GM12878 (cell line): Measurements from ENCODE around the gene KRTAP13-1. TPM values are rescaled to one million over a fixed set of nuclear protein-coding genes. Genes with fewer than 3 reads are reported as not detected.

Experiments
- ATAC-seq: fragments of 200-7000 bp; cut with Tn5 transposase; 3 replicates; pipeline ENCODE4 v1.9.1; 2020; ENCODE audit warnings: mild to moderate bottlenecking, moderate library complexity
- BruUV-seq: library from RNA; stranded (reverse); fragments of 400-500 nt; replicated peaks from 2 replicates; lab custom pipeline; 2021; lab: Mats Ljungman, UMichigan
- CTCF ChIA-PET: fragments of 300-600 bp; sonication (Branson Sonifier 250); formaldehyde crosslinking; extraction: SDS; loops from one replicate; lab custom pipeline; 2021; ENCODE audit warnings: inconsistent platforms; lab: Yijun Ruan, JAX
- POLR2A ChIA-PET: fragments of 350-600 bp; formaldehyde crosslinking; extraction: SDS; loops from one replicate; lab custom pipeline; 2021; ENCODE audit warnings: inconsistent platforms; lab: Charles Lee
- RAD21 ChIA-PET: fragments of 300-600 bp; sonication (Branson Sonifier 250); formaldehyde crosslinking; loops from one replicate; lab custom pipeline; 2023; ENCODE audit warnings: antibody characterized with exemption; ENCODE audit not compliant: unreplicated experiment; lab: Charles Lee
- SMC1A ChIA-PET: fragments of 300-600 bp; sonication (Branson Sonifier 250); formaldehyde crosslinking; loops from one replicate; lab custom pipeline; 2023; ENCODE audit not compliant: unreplicated experiment, uncharacterized antibody; lab: Charles Lee
- DNase-seq: peaks from one replicate; pipeline ENCODE4 v3.0.0-alpha.2; 2011; ENCODE audit warnings: low read depth, low spot score
- FAIRE-seq: peaks from 3 replicates; lab custom pipeline; 2011; peaks lifted over from hg19 to GRCh38; lab: Jason Lieb, UNC
- H2AFZ ChIP-seq: 2 replicates; pipeline ENCODE4 v1.6.0; 2011; ENCODE audit warnings: low read depth, low read length, control low read depth; ENCODE audit not compliant: control insufficient read depth
- H3K27ac ChIP-seq: 2 replicates; pipeline ENCODE4 v1.5.1; 2011; ENCODE audit warnings: control low read depth; ENCODE audit not compliant: control insufficient read depth, insufficient read depth
- H3K27me3 ChIP-seq, 2 experiments: replicated peaks in 1 of 2; 2 replicates each; pipeline versions ENCODE4 v1.6.0 to v1.6.1; 2011; ENCODE audit warnings: low read length in 1 of 2; ENCODE audit not compliant: control insufficient read depth in 2 of 2, insufficient read depth in 2 of 2
- H3K36me3 ChIP-seq, 2 experiments: 2 replicates each; pipeline ENCODE4 v1.5.1; 2011; ENCODE audit warnings: low read length in 1 of 2; ENCODE audit not compliant: control insufficient read depth in 2 of 2, insufficient read depth in 2 of 2
- H3K4me1 ChIP-seq: 2 replicates; pipeline ENCODE4 v1.6.1; 2011; ENCODE audit warnings: mild to moderate bottlenecking, low read length, moderate library complexity, mixed read lengths; ENCODE audit not compliant: control insufficient read depth, insufficient read depth
- H3K4me2 ChIP-seq: 2 replicates; pipeline ENCODE4 v1.6.0; 2011; ENCODE audit warnings: control low read depth; ENCODE audit not compliant: control insufficient read depth, insufficient read depth
- H3K4me3 ChIP-seq: fragments of 200-600 bp; sonication (generic); 2 replicates; pipeline ENCODE4 v1.5.1; 2016
- H3K79me2 ChIP-seq: 2 replicates; pipeline ENCODE4 v1.6.0; 2011; ENCODE audit warnings: low read length; ENCODE audit not compliant: control insufficient read depth, insufficient read depth
- H3K9ac ChIP-seq: 2 replicates; pipeline ENCODE4 v1.8.0; 2011; ENCODE audit warnings: low read length, control low read depth, mixed read lengths; ENCODE audit not compliant: control insufficient read depth, insufficient read depth
- H3K9me3 ChIP-seq: replicated peaks from 3 replicates; pipeline ENCODE4 v1.5.1; 2011; ENCODE audit warnings: mild to moderate bottlenecking, low read length; ENCODE audit not compliant: control insufficient read depth, insufficient read depth
- H4K20me1 ChIP-seq: 2 replicates; pipeline ENCODE4 v1.6.0; 2011; ENCODE audit not compliant: control insufficient read depth, insufficient read depth
- CHD2 ChIP-seq: IDR thresholded peaks from 2 replicates; pipeline ENCODE4 v1.6.1; 2011; ENCODE audit warnings: low read depth, low read length, improper control_type of control experiment, borderline replicate concordance
- GATAD2B ChIP-seq: fragments of 450-650 bp; conservative IDR thresholded peaks from 2 replicates; pipeline ENCODE4 v1.6.1; 2017; ENCODE audit warnings: low read depth, mild to moderate bottlenecking, moderate library complexity
- HDAC6 ChIP-seq: fragments of 200-600 bp; sonication (generic); IDR thresholded peaks from one replicate; pipeline ENCODE4 v1.8.0; 2017; ENCODE audit warnings: antibody characterized with exemption; ENCODE audit not compliant: unreplicated experiment
- JUNB ChIP-seq: IDR thresholded peaks from 2 replicates; pipeline ENCODE4 v1.6.1; 2016; ENCODE audit warnings: antibody characterized with exemption, mild to moderate bottlenecking
- PAX5 ChIP-seq: IDR thresholded peaks from 2 replicates; pipeline ENCODE4 v1.6.1; 2011; ENCODE audit warnings: low read depth, low read length, borderline replicate concordance
- RELA ChIP-seq: fragments of 450-650 bp; IDR thresholded peaks from 2 replicates; pipeline ENCODE4 v1.8.0; 2014; ENCODE audit warnings: borderline replicate concordance; ENCODE audit not compliant: partially characterized antibody
- ZNF207 ChIP-seq: fragments of 450-650 bp; IDR thresholded peaks from 2 replicates; pipeline ENCODE4 v1.6.1; 2014; ENCODE audit warnings: antibody characterized with exemption, mild to moderate bottlenecking, borderline replicate concordance
- WGBS: methylation state at CpG from one replicate; pipeline ENCODE4 v1.1.6; 2016; ENCODE audit warnings: low lambda C conversion rate; ENCODE audit not compliant: insufficient replicate concordance, insufficient coverage; ENCODE audit errors: missing lambda C conversion rate; 5-methylcytosine and 5-hydroxymethylcytosine counted together
- in situ Hi-C: fragments of 300-500 bp; cut with MboI; formaldehyde crosslinking; loops from 9 replicates; pipeline ENCODE4 v1.14.3; 2018; ENCODE audit warnings: mixed read lengths
- intact Hi-C: fragments of 100-400 bp; cut with micrococcal nuclease; formaldehyde crosslinking; loops from one replicate; pipeline ENCODE4 v1.14.2; 2022; ENCODE audit not compliant: unreplicated experiment
- polyA plus RNA-seq, 11 experiments: library from polyadenylated mRNA; depleted of rRNA in 4 of 11; unstranded in 6 of 11; stranded (reverse) in 5 of 11; fragments of >200 nt; fragmentation: Nextera tagmentation in 4 of 11; fragmentation: Illumina TruSeq in 1 of 11; extraction: Ambion mirVana in 4 of 11; extraction: Trizol in 1 of 11; gene quantifications; 1 replicate in 1 of 11; 2 replicates in 10 of 11; pipeline versions ENCODE4 v1.2.1 to v1.2.3, GENCODE V29; 2011 to 2016; ENCODE audit warnings: inconsistent platforms in 2 of 11, missing spikeins in 2 of 11, low read depth in 1 of 11
- total RNA-seq, 4 experiments: library from RNA; depleted of rRNA in 3 of 4; stranded (reverse); fragments of >200 nt in 3 of 4; fragmentation: Illumina TruSeq in 1 of 4; extraction: Trizol in 1 of 4; gene quantifications; 2 replicates each; pipeline versions ENCODE4 v1.2.1 to v1.2.3, GENCODE V29; 2013 to 2021
- TF ChIP-seq, protein P1 (sequence below): fragments of 450-650 bp; formaldehyde crosslinking; IDR thresholded peaks from 2 replicates; pipeline ENCODE4 v1.5.0; 2022; ENCODE audit warnings: mild to moderate bottlenecking, missing genetic modification characterization
- TF ChIP-seq, protein P2 (sequence below): fragments of 450-650 bp; IDR thresholded peaks from 2 replicates; pipeline ENCODE4 v1.6.1; 2016; ENCODE audit warnings: mild to moderate bottlenecking
- TF ChIP-seq, protein P3 (sequence below): IDR thresholded peaks from 2 replicates; pipeline ENCODE4 v1.6.1; 2012; ENCODE audit warnings: mild to moderate bottlenecking, low read depth, low read length

Gene KRTAP13-1
- total and polyA plus RNA-seq, 10 of the 15 experiments (the other 5 are each of a cell fraction or from before 2014, with no cell fraction given): not detected

DNA sequence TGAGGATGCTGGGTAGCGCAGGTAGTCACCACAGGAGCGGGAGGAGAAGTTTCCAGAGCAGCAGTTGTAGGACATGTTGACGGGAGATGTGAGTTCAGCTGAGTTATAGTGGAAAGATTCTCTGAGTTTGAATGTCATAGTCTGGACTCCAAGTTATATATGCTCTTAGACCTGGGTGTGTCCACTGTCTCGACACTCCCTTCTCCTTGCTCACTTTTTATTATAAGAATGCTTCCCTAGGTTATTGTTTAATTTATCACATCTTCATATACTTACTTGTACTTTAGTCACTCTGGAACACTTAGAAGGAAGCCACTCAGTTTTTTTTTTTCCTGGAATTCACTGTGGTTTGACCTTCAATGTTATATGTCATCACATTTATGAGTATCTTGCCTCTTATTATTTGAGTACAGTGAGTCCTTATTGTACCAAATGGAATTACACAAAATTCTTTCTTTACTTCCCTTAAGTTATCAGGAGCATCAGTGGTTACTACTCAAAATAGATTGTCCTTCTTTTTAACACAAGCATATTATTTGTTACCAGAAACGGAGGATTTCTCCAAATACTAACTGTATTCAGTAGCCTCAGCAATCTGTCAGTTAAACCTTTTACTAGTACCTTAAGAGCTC is 23.6 kb upstream of the KRTAP13-1 start, which contains the start of gene KRTAP13-2:
KRTAP13-2 (minus strand) TSS at position 133 of the 632 bp plus-strand sequence; CDS start at position 75, 58 bp downstream.
- no peak within 1 kb of the TSS for H2AFZ ChIP-seq
- in situ Hi-C loops (no loop called here), intact Hi-C loops (no loop called here)
- no peaks in the 10 kb centered on the region for H3K27me3 ChIP-seq
- no peak within 1 kb of the TSS for H3K4me2 ChIP-seq
- no TSS peak for BruUV-seq
- ATAC-seq: no peak
- DNase-seq: no peak
- no peak within 1 kb of the TSS for H3K4me3 ChIP-seq
- H3K79me2 ChIP-seq: no peaks in the 10 kb centered on the region
- H3K4me1 ChIP-seq: no peaks in the 10 kb centered on the region
- POLR2A ChIA-PET: no interaction called here
- no peak within 1 kb of the TSS for H3K27ac ChIP-seq
- TF ChIP-seq ZNF207: no peak
- TF ChIP-seq, protein P1, sequence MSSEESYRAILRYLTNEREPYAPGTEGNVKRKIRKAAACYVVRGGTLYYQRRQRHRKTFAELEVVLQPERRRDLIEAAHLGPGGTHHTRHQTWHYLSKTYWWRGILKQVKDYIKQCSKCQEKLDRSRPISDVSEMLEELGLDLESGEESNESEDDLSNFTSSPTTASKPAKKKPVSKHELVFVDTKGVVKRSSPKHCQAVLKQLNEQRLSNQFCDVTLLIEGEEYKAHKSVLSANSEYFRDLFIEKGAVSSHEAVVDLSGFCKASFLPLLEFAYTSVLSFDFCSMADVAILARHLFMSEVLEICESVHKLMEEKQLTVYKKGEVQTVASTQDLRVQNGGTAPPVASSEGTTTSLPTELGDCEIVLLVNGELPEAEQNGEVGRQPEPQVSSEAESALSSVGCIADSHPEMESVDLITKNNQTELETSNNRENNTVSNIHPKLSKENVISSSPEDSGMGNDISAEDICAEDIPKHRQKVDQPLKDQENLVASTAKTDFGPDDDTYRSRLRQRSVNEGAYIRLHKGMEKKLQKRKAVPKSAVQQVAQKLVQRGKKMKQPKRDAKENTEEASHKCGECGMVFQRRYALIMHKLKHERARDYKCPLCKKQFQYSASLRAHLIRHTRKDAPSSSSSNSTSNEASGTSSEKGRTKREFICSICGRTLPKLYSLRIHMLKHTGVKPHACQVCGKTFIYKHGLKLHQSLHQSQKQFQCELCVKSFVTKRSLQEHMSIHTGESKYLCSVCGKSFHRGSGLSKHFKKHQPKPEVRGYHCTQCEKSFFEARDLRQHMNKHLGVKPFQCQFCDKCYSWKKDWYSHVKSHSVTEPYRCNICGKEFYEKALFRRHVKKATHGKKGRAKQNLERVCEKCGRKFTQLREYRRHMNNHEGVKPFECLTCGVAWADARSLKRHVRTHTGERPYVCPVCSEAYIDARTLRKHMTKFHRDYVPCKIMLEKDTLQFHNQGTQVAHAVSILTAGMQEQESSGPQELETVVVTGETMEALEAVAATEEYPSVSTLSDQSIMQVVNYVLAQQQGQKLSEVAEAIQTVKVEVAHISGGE (CRISPR knock-in tag): no peak
- TF ChIP-seq, protein P2, sequence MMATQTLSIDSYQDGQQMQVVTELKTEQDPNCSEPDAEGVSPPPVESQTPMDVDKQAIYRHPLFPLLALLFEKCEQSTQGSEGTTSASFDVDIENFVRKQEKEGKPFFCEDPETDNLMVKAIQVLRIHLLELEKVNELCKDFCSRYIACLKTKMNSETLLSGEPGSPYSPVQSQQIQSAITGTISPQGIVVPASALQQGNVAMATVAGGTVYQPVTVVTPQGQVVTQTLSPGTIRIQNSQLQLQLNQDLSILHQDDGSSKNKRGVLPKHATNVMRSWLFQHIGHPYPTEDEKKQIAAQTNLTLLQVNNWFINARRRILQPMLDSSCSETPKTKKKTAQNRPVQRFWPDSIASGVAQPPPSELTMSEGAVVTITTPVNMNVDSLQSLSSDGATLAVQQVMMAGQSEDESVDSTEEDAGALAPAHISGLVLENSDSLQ: no peak
- no peak for TF ChIP-seq JUNB
- TF ChIP-seq, protein P3, sequence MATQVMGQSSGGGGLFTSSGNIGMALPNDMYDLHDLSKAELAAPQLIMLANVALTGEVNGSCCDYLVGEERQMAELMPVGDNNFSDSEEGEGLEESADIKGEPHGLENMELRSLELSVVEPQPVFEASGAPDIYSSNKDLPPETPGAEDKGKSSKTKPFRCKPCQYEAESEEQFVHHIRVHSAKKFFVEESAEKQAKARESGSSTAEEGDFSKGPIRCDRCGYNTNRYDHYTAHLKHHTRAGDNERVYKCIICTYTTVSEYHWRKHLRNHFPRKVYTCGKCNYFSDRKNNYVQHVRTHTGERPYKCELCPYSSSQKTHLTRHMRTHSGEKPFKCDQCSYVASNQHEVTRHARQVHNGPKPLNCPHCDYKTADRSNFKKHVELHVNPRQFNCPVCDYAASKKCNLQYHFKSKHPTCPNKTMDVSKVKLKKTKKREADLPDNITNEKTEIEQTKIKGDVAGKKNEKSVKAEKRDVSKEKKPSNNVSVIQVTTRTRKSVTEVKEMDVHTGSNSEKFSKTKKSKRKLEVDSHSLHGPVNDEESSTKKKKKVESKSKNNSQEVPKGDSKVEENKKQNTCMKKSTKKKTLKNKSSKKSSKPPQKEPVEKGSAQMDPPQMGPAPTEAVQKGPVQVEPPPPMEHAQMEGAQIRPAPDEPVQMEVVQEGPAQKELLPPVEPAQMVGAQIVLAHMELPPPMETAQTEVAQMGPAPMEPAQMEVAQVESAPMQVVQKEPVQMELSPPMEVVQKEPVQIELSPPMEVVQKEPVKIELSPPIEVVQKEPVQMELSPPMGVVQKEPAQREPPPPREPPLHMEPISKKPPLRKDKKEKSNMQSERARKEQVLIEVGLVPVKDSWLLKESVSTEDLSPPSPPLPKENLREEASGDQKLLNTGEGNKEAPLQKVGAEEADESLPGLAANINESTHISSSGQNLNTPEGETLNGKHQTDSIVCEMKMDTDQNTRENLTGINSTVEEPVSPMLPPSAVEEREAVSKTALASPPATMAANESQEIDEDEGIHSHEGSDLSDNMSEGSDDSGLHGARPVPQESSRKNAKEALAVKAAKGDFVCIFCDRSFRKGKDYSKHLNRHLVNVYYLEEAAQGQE: no peak
- no peak for TF ChIP-seq PAX5
- no peak for TF ChIP-seq RELA
- TF ChIP-seq CHD2: no peak
- TF ChIP-seq HDAC6: no peak
- TF ChIP-seq GATAD2B: no peak
- CTCF ChIA-PET: no interaction called here
- H3K9me3 ChIP-seq: no peaks in the 10 kb centered on the region
- H3K9ac ChIP-seq: no peak within 1 kb of the TSS
- H4K20me1 ChIP-seq: no peaks in the 10 kb centered on the region
- no peaks in the 10 kb centered on the region for H3K36me3 ChIP-seq
- RAD21 ChIA-PET: no interaction called here
- SMC1A ChIA-PET: no interaction called here
- WGBS: 15% methylated on average over 5 of the region's 5 CpGs
- FAIRE-seq: no peak
